Stimulated activated CD4-positive, alpha-beta T cell treated with anti-CD3 and anti-CD28 coated beads, Interleukin-1b, Interleukin-23, amount 100 ng/mL, for 1 hour (primary cell): ENCODE measurements around the gene TBX15.

ENCODE experiments used
- DNase-seq, 2 donors: peaks; one replicate each; pipeline ENCODE4 v3.0.0-alpha.2; 2020; ENCODE audit warnings: low read depth in 2 of 2

The TBX15 gene

DNA sequence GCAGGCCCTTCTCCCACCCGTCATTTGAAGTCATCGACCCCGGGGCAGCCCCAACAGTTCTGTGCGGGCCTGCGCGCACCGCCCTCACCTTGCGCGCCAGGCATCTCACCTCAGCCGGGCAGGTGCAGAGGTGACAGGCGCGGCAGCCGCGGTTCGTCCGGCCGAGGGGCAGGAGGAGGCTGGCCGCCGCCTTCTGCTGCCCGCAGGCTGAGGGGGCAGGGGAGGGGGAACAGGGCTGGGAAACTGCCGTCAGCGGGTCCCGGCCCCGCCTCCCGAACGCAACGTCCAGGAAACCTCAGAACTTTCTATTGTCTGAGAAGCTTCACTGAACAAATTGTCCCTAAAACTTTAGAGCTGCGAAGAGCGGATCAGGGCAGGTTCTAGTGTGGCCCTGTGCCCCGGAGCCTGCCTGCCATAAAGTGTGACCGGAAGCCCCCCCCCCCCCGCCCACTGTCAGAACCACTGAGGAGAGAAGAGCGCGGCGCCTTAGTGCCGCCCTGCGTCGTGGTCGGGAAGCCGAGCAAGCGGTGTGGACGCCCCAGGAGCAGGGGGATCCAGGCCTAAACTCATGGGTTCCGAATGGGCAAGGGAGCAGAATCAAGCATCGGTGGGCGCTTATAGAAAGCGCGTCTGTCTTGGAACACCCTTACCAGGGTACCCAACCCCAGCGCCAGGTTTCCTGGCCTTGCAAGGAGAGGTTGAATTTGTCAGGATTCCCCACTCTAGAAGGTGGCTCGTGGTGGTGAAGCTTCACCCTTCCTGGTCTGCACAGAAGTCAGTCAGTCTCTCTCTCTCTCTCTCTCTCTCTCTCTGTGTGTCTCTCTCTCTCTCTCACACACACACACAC lies 13.3 kb upstream of the TBX15 start:
- no peak for DNase-seq

DNA sequence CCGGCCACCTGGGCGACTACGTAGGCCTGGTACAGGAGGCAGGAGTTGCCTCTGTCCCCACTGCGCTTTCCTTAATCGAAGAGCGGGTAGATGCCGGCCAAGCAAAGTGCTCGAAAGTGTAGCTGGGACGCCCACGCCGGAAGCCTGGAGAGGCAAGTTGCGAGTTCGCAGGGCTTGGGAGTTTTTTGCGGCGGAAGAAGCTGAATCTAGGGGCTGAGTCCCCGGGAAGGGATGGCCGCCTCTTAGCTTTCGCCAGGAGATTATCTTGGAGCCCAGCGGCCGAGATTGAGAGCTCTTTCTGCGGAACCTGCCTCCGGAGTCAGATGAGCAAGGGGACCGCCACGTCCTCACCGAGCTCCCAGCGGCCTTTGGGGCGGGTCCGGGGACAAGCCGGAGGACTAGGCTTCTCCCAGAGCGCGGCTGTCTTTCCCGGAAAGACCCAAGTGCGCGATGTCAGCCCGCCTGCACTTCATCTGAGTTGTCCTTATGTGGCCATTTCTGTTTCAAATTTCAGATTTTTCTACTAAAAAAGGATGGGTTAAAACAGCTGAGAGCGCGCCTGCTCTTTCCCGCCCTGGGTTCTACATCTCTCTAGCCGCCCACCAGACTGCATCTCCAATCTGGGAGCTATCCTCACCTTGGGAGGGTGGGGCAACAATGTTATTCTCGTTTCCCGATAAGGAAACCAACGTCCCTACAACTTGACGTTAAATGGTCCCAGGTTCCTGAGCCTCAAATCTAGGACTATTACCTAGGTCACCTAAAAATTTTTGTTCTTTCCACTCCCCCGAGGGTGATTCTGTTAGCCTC lies 12.4 kb upstream of the TBX15 start:
- no peak for DNase-seq

DNA sequence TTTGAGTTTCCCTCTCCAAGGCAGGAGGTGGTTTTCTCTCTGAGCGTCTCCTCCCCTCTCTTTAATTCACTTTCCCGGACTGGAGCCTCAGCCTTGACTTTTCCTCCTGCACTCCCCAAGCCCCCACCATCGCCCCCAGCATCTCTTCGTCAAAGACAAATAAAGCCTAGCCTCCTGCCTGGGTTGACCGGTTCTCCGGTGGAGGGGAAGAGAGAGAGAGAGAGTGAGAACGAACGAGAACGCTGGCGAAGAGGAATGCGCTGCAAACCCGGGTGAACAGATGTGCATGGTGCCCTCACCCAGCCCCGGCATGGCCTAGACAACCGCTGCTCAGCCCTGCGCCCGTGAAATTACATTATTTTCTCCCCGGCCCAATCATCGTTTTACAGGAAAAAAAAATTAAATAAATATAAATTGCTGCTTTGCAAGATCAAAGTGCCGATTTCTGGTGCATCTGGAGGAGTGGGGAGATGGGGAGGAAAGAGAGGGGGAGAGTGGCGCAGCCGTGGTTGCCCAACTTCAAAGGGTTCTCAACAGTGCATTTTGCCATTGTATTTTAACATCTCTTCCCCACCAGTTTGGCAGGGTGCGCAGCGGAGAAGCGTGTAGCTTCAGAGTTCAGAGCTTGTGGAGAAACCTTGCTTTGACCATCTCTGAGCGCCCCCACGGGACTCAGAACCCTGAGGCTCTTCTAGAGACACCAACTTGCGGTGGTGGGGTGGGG lies 11.4 kb upstream of the TBX15 start:
- DNase-seq = no peak

DNA sequence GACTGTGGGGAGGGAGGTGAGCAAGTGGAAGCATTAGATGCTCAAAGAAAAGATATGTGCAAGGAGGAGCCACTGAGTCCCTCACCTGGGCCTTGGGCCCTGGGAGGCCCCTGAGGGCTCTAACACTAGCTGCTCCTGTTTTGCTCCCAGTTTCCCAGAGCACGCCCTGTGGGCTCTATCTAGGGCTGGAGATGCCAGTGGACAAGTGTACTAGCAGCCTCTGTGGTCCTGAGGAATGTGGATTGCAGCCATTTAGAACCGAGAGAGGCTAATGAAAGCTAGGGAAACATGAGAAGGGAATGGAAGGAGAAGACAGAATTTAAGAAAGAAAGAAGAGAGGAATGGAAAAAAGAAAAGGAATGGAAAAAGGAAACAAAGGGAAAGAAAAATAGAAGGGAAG lies 10.0 kb upstream of the TBX15 start:
- DNase-seq = no peak

DNA sequence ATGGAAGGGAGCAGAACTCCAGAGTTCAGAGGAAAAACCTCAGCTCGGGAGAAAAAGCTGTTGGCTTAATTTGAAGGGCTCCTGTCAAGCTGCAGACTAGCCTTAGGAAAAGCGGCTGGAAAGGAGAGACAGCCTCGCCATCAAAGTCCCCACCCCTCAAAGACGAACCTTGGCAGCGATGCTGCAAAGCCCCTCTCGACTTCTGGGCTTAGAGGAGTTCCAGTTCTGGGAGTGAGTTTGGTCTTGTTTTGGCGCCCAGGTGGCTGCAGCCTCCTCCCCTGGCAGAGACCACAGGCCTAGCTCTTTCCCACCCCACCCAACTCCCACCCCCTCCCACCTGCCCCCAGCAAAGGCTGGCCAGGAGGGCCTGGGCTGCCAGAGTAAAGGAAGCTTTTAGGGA lies 9.1 kb upstream of the TBX15 start:
- DNase-seq = no peak

DNA sequence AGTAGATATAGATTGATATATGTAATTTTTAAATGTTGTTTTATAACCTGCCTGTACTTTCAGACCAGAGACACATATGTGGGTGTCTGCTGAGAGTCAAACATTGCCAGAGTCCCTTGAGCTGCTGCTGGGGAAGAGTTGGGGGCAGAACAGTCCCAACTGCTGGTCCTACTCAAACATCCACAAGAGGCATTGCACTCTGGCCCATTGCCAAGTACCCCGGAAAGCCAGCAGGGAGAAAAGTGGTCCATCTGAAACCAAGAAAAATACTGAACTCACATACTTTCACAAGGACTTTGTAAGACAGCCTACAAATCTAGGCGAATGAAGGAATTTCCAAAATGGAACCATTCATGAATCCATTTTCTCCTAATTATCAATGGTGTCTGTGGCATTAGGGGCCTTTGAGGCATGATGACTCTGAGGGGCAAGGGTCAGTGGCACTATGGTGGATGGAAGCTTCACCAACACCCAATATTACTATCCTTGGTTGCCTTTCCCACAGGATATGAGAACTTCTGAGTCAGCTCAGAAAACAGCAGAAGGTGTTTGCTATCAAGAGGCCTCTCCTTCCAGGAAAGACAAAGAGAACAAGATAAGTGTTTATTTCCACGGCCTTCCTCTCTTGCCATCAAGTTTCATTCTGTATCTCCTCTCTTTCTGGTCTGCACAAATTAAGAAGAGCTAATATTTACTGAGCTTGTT lies 7.3 kb upstream of the TBX15 start:
- DNase-seq = no peak

DNA sequence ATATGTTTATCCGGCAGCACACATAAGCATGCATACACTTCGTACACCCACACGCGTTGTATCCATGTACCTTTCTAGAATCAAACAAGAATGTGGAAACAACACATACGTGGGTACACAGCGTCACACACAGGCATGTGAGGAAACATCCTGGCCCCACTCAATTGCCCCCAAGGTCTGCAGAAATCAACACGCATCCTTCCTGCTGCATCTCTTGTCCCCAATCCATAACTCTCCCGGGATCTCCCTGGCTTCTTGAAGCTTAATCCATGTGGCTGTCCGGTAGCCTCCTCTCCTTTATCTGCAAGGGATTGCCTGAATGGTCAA lies 5.5 kb upstream of the TBX15 start:
- no peak for DNase-seq

DNA sequence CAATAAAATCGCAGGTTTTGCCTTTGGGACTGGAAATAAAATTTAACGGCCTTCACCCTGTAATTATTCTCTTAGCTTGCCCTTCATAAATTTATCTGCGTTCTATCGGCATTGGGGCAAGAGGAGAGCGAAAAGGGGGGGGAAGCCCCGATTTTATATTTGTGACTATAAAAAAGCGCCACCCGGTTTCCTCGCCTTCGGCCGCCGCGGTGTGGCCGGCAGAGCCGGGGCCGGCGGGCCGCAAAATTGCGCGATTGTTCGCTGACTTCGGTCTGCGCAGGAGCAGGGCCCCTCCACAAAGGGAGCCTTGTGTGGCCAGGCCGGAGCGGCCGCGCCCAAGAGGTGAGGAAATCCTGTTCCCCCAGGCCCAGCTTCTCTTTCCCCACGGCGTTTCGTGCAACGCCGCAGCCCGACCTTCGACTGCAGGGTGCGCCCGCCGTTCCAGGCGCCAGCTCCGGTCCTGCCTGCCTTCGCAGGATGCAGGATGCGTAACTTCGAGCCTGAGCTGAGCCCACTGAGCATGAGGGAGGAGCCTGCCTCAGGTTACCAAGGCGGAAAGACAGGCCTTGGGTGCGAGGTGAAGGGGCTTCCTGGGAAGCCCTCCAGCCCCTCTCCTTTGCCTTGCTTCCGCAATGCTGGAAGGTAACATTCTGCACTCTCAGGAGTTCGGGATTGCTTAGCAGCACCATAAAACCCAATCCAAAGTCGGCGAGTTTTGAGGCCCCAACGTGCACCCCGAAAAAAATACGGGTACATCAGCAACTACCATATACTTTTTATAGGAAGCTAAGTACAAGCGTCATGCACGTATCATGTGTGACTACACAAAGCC lies 4.9 kb upstream of the TBX15 start:
- DNase-seq = no peak

DNA sequence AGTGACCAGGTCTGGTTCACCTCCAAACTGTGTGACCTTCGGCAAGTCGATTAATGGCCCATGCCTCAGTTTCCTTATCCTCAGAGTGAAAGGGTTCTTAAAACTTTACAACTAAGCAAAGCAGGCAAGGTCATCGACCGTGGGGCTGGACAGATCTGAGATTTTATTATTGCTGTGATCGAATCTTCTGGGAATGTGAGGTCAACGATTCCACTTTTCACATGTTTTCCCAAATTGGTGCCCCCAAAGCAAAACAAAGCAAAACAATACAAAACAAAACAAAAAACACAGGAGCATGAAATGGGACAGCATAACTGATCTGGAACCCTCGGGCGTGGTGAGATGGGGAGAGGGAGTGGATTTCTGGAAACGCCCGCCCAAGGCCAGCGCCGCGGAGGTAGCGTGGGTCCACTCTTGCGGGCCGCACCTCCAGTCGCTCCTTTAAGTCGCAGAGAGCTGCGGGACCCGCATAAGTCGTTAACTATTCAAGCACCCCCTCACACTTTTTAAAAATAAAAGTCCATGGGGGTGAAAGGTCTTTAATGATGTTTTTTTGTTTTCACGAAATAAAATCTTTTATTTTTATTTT lies 4.2 kb upstream of the TBX15 start:
- no peak for DNase-seq

DNA sequence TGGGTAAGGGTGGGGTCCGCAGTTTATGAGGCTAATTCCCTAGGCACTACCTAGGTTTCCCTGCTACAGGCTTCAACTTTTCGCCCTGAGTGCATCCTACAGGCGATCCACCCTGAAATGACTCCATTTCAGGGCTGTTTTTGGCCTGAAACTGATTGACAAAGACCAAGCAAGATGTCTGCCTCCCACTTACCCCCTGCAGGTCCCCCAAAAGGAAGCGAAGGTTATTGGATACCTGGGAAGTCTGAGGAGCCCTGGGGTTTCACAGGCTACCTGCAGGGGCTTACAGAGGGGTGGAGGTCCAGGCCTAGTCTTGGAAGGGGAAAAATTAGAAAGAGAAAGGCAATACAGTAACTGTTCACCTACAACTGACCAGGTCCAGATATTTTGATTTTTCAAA lies 3.3 kb upstream of the TBX15 start:
- DNase-seq = no peak

DNA sequence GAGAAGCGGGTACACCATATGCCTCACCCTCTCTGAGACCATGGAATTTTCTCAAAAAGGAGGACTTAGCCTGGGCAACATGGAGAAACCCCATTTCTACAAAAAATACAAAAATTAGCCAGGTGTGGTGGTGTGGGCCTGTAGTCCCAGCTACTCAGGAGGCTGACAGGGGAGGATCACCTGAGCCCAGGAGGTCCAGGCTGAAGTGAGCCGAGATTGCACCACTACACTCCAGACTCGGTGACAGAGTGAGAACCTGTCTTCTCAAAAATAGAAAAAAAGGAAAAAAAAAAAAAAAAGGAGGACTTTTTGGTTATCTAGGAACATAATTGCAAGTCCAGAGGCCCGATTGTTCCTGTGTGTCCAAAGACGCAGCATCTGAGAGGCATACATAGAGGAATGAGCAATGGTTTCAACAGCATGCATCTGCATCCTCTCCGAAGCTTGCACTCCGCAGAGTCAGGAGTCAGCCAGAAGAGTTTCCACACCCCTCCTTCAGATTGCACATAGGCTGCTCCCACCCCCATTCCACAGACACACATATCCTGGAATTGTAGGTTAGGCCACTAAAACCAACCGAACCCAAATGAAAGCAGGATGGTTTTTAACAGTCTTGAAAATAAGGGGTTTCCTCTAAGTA lies 2.5 kb upstream of the TBX15 start:
- DNase-seq = no peak

DNA sequence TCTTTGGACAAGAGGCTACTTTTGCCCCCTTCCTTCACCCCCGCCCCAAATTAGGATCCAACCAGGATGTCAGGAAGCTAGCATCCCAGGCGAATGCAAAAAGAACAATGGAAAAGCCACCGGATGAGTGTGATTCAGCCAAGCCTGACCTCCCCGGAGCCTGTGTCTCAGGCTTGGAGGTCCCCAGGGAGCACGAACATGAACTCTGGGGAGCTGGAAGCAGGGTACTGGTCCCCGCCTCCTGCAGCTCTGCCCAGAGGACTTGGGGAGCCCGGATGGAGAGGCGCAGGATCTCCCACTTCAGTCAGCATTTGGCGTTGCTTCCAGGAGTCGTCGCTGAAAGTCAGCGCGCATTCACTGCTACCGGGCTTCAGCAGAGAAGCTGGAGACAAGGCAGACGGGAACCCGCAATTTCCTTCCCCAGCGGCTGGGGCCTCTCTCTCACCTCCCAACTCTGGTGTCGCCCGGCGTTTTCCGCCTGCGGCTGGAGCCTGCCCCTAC lies 1.8 kb upstream of the TBX15 start:
- no peak for DNase-seq

DNA sequence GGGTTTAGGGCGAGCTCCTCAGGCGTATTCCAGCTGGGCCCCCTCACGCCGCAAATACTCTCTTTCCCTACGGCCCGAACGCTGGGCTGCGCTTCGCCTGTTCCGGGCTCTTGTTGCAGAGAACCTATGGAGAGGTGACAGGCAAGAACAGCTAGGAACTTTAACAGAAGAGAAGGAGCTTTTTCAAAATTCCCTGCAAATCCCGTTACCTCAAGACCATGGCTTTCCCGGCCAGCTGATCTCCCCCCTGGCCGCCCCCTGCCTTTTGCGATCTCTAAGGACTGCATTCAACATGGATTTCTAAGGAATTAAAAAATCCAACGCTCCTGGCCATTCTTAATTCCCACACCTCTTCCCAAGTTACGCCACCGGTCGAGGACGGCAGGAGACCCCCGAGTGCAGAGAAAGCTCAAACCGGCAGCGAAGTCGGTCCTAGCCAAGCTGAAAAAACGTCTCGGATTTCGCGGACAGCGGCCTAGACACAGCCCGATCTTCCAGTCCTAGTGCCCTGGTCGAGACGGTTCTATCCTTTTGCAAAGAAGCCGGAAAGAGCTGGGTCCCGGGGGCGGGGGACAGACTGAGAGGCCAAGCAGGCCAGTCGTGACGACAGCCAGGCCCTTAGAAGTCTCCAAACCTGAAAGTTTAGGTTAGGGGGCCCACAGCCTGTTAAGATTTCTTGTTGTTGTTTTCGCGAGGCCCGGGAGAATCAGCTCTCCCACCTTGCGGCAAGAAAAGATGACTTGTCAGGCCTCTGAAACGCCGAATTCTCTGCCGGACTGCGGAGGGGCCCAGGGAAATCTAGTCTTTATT lies 1.1 kb upstream of the TBX15 start:
- DNase-seq = no peak

DNA sequence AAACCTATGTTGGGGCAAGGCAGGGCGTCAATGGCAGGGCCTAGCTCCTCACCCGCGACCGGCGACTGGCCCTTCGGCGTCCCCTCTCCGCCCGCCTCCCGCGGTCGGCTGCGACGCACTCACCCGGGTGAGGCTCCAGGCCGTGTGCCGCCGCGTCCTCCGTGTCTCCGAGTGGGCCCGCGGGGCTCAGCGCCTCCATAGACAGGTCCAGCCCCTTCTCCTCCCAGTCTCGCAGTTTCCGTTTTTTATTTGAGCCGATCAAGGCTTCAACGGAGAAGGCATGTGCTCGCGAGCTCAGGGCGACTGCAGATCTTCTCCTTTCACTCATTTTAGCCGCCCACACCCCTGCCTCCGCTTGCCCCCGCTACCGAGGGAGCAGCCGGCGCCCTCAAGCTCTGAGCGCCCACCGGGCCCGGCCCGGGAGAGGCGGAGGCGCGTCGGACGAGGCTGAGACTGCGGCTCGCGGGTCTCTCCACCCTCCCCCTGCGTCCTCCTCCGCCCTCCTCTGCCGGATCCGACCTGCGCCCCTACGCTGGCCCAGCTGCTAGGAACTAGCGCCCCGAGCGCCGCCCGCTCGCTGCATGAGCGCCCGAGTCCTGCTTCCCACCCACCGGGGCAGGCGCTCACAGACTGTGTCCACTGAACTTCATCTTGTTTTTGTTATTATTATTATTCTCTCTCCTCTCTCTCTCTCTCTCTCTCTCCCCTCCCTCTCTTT lies 516 bp downstream of the TBX15 start:
- no peak for DNase-seq

DNA sequence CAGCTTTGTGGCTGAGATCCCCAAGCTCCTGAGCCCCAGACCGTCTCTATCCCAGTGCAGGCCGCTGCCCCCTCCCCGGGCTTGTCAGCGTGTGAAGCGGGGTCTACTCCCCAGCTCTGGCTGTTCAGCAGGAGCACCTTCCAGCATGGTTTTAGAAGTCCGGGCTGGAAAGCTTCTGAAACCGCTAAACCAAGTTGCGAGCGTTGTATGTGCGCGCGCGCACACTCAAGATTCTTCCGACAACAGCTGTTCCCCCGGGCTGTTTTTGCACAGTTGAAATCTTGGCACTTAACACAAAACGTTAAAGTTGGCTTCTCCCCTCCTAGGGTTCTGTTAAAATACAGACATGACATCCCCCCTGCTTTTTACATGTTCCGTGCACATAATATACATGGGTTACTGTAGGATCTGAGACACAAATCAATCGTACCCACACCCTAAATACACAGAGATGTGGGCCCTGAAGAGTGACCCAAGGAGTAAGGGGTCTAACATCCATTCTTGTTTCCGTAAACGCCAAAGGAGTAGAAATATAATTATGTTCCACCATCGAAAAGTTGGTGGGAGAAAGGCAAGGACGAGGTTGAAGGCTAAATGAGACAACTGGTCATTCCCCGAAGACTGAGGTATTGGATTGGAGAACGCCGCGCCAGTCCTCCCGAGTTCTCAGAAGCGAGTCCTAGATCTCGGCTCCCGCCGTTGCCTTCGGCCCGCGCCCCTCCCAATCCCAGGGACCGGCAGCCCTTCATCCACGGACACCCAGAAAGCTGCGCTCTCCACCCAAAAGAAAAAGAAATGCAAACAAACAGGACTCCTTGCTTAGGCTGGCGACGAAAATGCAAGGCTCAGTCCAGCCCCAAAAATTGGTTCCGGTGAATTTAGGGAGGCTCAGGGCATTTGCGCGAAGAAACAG lies 1.3 kb downstream of the TBX15 start:
- no peak for DNase-seq

DNA sequence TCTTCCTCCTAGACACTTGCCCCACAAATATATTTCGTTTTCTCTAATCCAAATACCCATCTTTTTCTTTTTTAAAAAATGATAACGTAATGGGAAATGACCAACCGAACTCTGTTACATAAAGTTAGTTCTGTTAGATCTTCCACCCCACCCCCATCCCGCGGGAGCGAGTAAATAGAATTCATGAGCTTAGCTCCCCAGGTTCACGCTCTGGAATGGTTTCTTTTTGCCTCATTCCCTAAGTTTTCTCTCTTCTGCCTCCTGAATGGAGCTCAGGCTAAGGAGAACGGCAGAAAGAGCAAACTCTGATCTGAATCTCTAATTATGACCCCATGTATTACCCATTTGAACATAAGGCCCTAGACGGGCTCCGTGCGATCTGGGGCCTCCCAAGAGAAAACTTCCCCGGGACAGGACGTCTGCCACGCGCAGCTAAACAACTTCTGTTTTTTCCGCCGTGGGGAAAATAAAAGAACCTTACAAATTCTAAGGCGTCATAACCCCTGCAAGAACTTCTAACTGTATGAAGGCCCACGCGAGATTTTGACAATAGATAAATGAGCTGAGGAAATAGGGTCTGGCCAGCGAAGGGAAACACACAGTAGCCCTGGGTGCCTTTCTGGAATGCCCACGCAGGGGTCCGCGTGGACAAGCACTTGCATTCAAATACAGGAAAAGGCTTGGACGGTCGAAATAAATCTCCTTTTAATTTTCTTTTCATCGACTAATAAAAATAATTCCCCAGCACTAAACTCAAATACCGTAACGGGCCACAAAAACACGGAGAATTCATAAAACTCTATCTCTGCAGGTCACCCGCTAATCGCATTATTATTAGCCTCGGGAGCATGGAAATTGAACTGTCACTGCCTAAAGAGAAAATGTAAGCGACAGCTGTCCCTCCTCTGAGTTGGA lies 2.2 kb downstream of the TBX15 start:
- no peak for DNase-seq
